GM19468 (cell line): ENCODE data around the gene MYOD1.

Experiments used
- ATAC-seq: cut with Tn5 transposase; IDR thresholded peaks from one replicate; pipeline ENCODE4 v1.9.1; 2021; ENCODE audit warnings: mild to moderate bottlenecking, moderate library complexity, moderate number of reproducible peaks; ENCODE audit not compliant: unreplicated experiment; ENCODE audit errors: extremely low read depth

Gene MYOD1

DNA sequence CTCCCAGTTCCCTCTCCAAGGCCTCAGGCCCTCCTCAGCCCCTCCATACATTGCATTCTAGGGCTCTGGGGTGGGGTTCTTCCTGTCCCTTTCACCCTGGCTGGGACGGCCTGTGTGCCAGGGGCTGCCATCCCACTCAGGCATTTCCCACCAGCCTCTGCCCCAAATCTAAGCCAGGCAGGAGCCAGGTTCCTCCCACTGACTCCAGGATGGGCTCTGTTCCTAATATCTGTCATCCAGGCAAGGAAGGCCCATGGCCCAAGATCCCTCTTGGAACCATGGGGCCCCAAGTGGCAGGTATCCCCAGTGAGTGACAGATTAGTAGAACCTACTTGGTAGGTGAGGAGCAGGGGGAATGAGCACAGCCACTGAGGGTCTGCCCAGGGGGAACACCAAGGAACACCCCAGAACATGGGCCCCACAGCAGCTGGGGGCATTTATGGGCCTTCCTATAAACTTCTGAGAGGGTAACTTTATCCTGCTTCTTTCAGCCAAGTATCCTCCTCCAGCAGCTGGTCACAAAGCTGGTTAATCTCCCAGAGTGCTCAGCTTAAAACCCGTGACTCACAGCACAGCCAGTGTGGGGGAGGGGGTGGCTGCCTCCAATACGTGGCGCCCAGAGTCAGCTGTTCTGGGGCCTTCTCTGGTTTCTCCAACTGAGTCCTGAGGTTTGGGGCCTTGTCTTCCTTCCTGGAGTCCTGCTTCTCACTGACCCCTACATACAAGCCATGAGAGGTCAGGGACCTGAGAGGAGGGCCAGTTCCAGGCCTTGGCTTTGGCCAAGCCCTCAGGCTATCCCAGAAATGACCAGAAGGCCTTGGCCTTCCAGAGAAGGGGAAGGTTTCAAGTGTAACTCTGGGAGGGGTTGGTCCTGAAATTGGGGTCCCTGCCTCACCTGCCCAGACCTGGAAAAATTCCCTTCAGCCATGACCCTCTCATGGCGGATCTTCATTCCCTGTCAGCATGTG lies 19.9 kb upstream of the MYOD1 start:
- ATAC-seq: no peak

DNA sequence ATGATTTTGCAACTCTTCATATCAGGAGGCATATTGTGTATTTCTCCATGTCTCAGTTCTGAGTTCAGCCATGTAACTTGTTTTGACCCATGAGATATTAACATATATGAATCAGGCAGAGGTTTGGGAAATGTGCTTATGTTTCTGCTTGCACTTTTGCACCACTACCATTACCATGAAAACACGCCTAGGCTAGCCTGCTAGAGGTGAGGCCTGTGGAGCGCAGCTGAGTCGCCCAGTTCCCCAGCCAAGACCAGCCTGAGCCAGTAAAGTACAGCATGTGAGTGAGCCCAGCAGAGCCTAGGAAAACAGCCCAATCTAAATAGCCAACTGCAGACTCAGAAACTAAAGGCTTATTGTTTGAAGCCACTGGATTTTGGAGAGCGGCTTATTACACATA lies 18.4 kb upstream of the MYOD1 start:
- no peak for ATAC-seq

DNA sequence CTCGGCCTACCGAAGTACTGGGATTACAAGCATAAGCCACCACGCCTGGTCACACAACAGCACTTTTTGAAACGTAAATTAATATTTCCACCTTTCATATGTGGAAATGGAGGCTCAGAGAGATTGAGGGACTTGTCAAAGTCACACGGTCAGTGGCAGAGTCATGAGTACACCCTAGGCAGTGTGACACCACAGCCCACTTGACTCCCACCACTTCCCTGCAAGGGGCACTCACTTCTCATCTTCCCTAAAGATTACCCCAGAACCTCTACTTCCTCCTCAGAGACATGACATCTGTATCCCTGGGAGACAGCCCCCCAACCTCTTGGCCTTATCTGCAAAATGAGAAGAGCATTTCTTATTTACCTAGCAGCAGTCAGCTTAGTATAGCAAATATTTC lies 16.5 kb upstream of the MYOD1 start:
- ATAC-seq: no peak

DNA sequence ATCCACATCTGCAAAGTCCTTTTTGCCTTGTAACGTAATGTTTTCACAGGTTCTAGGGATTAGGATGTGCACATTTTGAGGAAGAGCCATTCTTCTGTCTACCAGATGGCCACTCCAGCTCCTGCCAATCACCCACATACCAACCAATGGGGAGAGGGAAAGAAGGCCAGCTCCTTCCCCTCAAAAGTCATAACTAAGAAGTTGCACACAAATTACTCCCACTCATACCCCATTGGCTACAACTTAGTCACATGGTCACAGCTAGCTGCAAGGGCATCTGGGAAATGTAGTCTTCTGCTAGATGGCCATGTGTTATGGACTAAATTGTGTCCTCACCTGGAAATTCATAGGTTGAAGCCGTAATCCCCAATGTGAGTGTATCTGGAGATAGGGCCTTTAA lies 15.4 kb upstream of the MYOD1 start:
- peak; percentile 52 for ATAC-seq

DNA sequence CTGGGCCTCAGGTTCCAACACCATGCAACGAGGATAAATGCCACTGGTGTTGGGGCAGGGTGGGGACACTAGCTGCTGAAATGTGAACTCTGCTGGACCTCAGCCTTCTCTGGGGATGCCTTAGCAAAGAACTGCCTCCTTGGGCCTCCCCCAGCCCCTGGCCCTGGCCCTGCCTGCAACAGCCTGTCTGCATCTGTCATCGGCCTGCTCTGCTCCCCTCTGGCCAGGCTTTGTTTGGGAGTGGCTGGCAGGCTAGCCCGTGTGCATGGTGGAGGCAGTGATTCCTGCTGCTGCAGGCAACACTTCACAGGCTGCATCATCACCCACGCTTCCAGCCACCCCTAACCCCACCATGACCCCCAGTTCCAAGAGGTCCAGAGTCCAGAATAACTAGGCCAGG lies 11.5 kb upstream of the MYOD1 start:
- ATAC-seq: no peak

DNA sequence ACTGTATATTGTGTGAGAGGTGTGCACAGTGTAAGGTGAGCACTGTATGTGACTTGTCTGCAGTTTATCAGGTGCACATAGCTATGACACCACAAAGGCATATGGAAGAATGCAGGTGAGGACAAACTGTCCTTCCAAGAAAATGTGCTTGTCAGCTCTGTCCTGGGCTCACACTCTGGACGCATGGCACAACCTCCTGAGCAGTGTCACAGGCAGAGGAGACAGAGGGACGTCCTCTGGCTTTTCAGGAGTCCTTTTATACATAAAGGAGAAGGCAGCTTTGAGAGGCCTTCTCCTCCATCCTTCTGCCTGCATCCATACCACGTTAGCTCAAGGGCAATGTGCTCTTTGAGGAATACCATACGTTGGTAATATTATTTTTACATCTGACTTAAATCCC lies 7.5 kb upstream of the MYOD1 start:
- ATAC-seq: no peak

DNA sequence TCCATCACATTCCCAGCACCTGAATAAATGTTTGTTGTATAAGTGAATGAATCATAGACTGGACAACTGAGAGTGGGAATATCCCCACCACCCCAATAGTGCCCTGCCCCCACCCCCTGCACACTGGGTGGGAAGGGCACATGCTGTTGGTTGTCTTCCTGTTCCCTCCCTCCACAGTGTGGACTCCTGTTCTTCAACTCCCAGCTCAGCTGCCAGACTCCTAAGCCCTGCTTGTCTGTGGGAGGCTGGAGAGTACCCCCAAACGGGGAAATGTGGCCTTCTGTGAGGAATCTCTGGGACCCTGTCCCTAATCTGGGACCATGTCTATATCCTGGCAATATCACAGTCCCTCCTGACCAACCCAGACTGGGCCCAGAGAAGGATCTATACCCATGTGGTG lies 5.5 kb upstream of the MYOD1 start:
- no peak for ATAC-seq

DNA sequence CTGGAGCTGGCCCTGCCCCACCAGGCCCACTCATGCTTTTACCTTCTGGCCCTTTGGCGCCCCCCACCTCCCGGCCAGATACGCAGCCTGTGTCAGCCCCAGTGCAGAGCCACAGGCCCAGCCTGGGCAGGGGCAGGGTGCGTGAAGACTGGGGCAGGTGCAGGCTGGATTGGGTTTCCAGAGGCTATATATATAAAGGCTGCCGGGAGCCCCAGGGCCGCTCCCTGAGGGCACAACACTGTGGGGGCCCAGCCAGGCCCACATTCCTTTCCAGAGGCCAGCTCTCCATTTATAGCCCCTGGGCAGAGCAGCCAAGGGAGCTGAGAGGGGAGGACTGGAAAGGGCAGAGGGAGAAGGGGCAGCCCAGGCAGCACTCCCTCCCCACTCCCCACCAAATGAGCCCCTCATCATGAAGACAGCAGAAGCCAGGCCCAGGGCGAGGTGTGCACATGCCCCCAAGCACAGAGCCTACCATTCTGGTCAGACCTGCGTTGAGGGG lies 5.0 kb upstream of the MYOD1 start:
- no peak for ATAC-seq

DNA sequence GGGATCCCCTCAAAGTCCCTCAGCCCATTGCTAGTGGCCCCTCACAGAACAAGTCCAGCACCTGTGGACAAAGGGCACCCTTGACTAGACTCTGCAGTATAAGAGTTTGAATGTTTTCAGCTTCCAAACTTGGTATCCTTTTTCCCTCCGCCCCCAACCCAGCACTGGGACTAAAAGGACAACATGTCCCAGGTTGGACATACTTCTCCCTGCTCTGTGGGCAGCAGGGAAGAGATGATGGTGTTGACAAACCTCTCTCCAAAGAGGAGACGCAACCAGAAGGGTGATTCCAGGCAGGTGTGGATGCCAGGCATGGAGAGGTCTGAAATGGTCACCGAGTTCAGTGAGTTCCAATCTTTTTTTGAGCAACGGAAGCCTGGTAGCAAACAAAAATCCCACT lies 4.5 kb upstream of the MYOD1 start:
- no peak for ATAC-seq

DNA sequence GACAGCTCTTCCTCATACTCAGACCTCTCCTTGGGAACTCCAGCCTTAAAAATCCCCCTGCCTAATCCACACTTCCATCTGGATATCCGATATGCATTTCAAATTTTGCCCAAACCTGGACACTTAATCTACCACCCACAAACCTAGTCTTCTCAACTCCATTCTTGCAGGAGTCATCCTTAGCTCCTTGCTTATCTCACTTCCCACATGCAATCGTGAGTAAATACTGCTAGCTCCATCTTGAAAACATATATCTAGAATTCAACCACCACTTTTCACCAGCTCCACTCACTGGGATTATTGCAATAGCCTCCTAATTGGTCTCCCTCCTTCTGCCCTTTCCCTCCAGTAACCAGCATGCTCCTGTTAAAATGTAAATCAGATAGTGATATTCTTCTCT lies 2.6 kb upstream of the MYOD1 start:
- ATAC-seq: no peak

DNA sequence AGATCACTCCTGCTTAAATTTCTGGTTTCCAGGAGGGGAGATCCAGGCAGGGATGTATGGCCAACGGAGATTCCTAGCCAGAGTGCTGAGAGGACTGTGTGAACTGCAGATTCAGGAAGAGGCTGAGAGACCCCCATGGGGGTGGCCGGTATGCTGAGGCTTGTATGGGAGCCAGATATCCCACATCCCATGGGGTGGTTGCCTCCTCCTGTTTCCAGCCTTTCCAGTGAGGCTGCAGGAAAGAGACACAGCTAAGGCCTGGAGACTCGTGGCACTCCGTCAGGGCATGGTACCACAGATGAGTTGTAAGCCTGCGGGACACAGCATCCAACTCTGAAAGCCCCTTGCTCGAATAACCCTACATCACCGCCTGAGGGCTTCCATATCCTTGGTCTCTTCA lies 1.4 kb upstream of the MYOD1 start:
- no peak for ATAC-seq

DNA sequence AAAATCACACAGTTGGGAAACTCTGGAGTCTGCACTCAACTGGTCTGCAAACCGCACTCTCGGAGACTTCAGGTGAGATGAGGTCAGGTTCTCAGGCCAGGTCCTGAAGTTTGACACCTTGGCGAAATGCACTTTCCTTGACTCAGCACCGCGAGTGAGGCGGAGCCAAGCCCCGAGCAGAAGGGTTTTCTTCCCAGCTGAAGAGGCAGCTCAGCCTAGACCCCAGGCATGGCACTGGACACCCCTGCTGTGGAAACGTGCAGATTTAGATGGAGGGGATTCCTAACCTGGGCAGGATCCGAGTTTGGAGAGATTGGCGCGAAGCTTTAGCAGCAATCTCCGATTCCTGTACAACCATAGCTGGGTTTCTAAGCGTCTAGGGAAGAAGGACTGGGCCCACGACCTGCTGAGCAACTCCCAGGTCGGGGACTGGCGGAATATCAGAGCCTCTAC lies 835 bp upstream of the MYOD1 start:
- ATAC-seq: no peak

DNA sequence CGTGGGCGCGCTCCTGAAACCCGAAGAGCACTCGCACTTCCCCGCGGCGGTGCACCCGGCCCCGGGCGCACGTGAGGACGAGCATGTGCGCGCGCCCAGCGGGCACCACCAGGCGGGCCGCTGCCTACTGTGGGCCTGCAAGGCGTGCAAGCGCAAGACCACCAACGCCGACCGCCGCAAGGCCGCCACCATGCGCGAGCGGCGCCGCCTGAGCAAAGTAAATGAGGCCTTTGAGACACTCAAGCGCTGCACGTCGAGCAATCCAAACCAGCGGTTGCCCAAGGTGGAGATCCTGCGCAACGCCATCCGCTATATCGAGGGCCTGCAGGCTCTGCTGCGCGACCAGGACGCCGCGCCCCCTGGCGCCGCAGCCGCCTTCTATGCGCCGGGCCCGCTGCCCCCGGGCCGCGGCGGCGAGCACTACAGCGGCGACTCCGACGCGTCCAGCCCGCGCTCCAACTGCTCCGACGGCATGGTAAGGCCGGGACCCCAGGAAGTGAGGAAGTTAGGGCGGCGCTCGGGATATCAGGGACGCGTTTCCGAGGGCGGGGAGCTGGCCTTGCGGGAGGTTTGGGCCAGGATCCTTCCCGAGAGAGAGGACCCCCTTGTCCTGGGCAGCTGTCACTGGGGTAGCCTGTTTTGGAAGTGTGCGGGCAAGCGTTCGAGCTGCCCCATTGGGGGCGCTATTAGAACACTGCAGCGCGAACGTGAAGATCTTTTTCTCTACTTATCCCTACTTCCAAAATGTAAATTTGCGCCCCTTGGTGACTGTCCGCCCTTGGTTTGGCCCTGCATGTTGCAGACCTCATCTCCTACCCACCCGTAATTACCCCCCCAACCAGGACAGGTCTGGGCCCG lies 796 bp downstream of the MYOD1 start:
- ATAC-seq: no peak

DNA sequence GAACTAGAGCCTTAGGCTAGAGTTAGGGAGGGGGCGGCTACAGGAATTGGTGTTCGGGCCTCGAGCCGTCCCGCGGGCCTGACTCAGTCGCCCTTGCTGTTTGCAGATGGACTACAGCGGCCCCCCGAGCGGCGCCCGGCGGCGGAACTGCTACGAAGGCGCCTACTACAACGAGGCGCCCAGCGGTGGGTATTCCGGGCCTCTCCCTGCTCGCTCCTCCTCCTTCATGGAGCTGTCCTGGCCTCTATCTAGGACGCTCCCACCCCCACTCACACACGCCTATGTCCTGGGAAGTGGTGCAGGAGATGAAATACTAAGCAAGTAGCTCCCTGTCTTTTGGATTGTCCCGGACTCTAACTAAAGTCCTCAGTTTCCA lies 1.4 kb downstream of the MYOD1 start:
- ATAC-seq: no peak

DNA sequence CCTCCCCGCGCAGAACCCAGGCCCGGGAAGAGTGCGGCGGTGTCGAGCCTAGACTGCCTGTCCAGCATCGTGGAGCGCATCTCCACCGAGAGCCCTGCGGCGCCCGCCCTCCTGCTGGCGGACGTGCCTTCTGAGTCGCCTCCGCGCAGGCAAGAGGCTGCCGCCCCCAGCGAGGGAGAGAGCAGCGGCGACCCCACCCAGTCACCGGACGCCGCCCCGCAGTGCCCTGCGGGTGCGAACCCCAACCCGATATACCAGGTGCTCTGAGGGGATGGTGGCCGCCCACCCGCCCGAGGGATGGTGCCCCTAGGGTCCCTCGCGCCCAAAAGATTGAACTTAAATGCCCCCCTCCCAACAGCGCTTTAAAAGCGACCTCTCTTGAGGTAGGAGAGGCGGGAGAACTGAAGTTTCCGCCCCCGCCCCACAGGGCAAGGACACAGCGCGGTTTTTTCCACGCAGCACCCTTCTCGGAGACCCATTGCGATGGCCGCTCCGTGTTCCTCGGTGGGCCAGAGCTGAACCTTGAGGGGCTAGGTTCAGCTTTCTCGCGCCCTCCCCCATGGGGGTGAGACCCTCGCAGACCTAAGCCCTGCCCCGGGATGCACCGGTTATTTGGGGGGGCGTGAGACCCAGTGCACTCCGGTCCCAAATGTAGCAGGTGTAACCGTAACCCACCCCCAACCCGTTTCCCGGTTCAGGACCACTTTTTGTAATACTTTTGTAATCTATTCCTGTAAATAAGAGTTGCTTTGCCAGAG lies 2.0 kb downstream of the MYOD1 start:
- ATAC-seq: no peak

DNA sequence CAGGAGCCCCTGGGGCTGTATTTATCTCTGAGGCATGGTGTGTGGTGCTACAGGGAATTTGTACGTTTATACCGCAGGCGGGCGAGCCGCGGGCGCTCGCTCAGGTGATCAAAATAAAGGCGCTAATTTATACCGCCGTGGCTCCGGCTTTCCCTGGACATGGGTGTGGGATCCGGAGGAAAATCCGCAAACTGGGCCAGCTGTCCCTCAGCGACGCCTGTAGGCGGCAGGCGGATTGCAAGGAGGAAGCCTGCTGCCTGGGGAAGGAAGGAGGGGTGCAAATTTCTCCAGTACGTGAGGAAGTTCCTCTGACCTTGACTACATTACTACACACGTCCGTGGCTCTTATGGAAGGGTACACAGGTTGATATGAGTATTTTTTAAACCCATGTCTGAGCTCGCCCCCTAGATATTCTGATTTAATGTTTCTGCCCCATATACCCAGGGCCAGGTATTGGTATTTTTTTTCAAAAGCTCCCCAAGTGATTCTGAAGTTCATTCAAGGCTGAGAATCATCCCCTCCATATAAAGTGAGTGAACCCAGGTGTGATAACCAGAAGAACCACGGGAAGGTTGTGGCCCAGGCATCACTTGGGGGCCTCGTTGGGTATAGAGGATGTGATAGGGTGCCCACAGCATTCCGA lies 2.8 kb downstream of the MYOD1 start:
- no peak for ATAC-seq

DNA sequence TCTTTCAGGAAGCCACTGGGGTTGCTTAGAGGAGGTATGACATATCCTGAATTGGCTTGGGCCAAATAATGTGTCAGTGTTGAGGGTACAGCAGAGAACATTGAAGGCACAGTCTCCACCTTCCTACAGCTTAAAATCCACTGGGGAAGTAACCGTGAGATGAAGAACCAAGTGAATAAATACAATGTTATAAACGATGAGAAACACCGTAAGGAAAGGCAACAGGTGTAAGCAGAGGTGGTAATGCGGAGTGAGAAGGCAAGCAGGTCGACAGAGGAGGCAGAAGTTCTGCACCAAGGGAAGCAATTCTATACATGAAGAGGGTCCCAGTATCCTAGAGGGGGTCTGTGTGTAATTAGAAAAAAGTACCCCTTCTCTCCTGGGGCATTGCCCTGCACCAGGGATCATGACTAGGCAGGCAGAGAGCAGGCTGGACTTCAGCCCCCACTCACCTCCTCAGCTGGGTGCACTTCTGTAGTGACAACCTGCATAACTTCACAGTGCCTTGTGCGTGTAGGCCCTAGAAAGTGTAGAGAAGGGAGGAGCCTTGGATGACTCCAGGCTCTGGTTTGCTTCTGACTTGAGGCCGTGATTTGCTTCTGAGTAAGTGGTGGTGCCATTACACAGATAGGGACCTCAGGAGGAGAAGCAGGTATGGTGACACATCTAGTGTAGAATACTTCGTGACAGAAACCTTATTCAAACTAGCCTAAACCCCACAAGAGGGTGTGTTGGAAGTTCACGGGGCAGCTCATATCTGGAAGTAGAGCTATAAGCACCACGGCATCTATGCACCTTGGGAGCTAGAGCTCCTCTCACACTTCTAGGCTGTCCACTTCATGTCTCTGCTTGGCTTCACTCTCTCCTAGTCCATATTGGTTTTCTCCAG lies 4.9 kb downstream of the MYOD1 start:
- no peak for ATAC-seq

DNA sequence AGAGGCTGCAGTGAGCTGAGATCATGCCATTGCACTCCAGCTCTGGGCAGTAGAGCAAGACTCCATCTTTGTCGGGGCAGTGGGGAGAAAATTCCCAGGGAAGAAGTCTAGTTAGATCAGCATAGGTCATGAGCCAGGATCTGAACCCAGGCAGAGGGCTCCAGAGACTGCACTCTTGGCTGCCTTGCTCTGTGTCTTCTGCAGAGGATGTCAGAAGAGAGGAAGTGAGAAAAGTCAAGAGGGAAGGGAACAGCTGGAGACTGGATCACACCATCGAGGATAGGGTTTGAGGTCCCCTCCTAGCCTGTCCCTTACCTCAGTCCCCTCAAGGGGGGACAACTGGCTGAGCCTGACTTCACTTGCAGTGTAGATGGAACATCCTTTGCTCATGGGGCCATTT lies 5.8 kb downstream of the MYOD1 start:
- no peak for ATAC-seq

DNA sequence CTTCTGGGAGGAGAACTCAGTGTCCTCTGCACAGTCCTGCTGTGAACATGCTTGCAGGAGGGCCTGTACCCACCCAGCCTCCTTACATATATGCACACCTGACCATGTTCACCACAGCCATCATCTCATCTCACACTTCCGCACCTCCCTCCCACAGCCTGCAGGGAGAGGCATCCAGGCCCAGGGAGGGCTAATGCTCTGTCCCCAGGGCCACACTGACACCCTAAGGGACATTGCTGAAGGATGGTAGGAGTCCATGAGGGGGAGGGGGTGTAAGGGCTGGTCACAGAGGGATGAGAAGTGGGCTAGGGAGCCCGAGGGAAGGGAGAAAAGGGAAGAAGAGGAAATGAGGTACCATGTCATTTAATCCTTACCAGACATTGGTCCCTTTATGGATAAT lies 10.8 kb downstream of the MYOD1 start:
- ATAC-seq: no peak
